NCI-H2081 (cell line): ENCODE measurements around the gene H2AZ1.
"Not testable (repeated sequence)": the region's sequence is repeated elsewhere in the genome, so short reads cannot be mapped to it uniquely, and the experiment has no call there.

Source experiments
- DNase-seq, 2 experiments: peaks; one replicate each; lab custom pipeline; 2025; lab: John Stamatoyannopoulos, UW

H2AZ1 gene

DNA sequence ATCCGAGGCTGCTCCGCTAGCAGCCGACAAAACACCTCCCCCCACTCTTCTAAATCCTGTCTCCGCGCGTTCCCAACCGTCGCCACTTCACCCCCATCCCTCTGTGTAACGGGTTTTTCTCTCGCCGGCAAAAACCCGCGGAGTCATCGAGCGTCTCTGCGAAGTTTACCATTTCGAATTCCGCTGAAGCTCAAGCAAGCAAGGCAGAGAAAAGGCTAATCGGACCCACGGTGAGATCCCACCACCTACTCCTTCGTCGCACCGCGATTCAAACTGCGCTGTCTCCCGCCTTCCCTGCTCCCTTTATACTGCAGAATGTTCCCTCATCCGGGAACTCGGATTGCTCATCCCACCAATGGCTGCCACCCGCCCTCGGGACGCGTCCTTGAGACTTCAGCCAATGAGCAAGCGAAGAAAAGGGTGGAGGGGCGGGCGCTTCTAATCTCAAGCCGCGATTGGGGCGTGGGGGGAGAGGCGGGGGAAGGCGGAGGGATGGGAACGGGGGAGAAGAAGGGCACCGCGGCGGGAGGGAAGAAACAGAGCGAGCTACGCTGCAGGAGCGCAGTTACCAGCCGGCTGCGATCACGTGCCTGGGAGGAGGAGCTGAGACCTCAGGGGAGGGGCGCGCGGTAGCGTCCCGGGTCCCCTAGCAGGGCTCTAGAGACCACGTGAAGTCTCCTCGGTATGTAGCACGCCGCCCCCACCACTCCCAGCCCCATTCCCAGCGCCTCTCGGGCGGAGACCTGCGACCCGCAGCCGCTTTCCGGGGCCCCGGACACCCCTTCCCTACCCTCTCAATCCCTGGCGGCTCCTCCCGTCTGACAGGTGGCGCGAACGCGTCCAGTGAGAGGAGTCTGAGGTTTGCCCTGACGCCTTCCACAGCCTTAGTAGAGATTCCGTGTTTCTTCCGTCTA, at the start of gene H2AZ1:
TSS of gene H2AZ1 (minus strand) at position 277 of the 914 bp plus-strand sequence. CDS start at position 172, 105 bp downstream.
- peak; percentile 95 to 97 for DNase-seq

DNA sequence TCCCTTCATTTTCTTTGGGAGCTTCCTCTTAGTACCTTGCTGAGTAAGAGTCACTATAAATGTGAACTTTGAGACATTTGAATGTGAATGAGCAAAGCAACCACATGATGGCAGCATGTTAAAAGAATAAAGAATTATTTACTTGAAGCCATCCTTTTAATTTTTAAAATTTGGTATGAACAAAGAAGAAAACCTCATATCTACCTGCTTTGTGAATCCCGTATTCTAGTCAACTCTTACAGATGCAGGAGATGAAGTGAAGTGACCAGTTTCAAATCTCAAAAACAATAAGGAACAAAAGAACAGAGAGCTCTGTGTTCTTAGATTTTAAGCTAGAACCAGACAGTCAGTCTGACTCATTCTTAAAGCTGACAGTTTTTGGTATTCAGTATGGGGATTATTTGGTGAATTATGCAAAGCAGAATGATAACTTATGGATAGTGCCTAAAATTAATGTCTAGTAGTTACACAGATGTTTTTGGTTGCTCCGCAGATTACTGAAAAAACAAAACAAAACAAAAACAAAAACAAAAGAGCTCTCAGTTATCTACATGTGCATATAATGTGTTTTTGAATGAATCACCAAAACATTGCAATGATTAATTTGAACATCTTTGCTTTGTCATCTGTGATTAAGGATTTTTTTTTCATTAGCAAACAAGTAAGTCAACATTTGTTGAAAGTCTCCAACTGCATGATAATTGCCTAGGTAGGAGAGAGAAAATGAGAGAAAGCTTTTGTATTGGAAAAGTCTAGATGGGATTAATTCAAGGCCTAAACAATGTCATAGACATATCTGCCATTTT, 48.2 kb upstream of the H2AZ1 start:
- DNase-seq, result peak; percentile 15 to 29

DNA sequence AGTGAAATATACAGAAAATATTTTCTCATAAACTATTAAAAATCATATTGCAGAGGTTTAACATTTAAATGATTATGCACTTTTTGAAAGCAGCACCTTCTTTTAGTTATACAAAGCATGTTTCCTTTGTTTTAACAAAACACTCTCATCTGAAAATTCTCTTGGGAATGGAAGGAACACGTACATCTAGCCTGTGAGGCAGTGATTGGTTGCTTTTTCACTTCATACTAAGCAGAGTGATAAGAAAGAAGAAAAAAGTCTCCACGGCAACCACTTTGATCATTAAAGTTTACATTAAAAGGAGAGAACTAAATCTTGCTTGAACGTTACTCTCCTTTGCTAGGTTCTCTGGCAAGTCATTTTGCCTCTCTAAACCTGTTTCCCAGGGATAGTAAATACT, 41.7 kb upstream of the H2AZ1 start:
- DNase-seq, result no peak

DNA sequence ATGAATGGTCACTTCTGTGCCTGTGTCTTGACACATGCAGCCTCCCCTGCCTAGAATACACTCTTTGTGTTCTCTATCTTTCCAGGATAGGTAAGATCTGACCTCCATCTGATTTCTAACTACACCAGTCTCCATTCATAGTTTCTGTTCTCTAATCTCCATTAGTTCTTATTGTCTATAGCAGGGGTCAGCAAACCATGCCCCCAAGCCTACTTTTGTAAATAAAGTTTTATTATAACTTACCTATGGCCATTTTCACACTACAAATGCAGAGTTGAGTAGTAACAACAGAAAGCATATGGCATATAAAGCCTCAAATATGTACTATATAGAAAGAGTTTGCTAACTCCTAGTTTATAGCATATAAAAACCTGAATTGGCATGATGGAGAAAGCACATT, 37.6 kb upstream of the H2AZ1 start:
- DNase-seq, result no peak

DNA sequence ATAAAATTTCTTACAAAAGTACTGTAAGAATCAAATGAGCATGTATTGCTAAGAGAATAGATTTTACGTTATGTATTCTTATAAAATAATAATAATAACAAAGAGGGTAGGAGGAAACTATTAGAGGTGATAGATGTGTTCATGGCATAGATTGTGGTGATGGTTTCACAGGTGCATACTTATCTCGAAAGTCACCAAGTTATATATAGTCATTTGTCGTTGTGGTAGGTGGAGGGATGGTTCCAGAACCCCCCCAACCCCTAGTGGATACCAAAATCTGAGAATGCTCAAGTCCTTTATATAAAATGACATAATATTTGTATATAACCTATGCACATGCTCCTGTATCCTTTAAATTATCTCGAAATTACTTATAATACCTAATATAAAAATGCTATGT, 36.7 kb upstream of the H2AZ1 start:
- DNase-seq, result no peak

DNA sequence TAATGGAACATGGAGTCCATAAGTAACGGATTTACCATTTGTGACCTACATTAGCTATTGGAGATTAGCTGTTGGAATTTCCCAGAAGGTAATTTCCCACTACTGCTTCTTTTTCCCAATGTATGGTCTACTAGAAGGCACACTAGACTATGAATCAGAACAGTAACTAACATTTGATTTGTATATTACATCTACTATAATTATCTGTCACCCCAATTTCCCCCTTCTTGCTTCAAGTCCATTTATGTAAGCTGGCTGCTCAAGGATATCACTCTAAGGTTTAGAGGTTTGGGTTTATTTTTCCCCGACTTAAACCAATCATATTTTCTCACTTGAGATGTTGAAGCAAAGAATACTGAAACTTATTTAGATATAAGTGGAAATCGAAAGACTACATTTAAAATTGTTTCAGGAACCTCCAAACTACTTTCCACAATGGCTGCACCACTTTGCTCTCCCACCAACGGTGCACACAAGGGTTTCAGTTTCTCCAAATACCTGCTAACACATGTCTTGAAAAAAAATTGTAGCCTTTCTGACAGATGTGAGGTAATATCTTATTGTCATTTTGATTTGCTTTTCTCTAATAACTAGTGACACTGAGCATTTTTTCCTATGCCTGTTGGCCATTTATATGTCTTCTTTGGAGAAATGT, 33.3 kb upstream of the H2AZ1 start:
- no peak for DNase-seq

DNA sequence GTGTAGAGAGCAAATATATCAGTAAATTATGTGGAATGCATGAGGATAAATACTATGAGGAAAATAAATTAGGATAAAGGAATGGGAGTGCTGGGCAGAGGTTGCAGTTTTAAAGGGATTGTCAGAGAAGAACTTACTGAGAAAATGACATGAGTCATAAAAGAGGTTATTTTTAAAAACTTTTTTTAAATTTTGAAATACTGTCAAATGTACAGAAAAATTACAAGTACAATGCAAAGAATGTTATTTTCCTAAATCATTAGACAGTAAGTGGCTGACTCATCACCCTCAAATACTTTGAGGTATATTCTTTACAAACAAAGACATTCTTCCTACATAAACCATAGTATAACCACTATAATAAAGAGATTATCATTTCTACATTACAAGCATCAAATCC, 29.8 kb upstream of the H2AZ1 start:
- DNase-seq, result no peak

DNA sequence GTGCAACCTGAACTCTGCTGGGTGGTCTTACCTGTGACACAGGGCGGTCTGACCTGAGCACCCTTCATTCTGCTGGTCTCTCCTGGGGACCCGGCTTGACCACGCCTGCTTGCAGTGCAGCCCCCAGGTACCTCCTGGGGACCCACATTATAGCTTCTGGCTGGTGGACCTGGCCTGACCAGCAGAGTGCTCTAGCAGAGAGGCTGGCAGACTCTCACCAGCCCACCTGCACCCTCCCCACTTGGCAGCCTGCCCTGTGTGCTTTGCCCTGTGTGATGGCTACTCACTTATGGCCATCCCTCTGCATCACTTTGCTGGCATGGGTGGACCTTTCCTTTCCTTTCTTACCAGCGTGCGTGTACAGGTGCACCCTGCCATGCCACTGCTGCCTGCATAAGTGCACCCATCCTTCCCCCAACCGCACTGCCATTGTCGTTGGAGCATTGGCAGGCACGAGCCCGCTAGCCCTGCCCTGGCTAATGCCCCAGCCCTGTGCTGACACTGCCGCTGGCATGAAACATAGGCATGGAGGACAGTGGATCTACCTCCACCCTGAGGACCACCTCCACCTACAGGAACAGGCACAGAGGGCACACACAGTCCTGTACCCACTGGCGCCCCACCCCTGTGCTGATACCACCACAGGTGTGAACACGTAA, 21.5 kb upstream of the H2AZ1 start:
- no peak for DNase-seq

DNA sequence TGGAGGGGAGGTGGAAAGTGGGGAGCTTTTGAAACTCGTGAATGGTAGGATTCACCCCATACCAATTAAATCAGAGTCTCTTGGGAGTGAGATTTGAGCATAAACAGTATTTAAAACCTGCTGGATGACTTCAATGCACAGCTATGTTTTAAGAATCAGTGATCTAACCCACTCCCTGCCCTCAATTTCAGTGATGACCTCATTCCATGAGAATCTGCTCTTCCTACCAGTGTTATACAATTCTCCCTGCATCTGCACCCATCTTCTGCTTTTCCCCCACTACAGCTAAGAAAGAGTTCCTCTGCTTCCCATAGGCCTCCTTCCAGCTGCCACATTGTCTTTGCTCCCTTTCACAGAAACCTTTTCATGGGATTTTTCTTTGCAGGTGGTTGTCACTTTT, 18.3 kb upstream of the H2AZ1 start:
- DNase-seq, result no peak

DNA sequence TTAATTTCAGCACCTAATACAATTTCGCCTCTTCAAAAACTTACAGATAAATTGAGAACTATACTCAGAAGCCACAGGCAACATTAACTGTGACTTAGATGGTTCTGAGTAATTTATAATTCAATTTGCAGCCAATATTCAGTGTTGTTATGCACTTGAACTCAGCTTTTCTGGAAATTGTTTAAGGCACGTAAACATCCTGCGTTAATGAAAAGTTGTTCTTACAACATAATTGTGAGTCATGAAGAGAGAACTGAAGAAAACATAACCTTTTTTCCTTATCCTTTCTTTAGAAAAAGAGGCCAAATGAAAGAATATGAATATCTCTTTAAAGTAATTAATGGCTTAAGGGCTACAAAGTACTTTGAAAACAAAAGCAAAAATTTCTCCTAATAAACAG, 16.6 kb upstream of the H2AZ1 start:
- no peak for DNase-seq

DNA sequence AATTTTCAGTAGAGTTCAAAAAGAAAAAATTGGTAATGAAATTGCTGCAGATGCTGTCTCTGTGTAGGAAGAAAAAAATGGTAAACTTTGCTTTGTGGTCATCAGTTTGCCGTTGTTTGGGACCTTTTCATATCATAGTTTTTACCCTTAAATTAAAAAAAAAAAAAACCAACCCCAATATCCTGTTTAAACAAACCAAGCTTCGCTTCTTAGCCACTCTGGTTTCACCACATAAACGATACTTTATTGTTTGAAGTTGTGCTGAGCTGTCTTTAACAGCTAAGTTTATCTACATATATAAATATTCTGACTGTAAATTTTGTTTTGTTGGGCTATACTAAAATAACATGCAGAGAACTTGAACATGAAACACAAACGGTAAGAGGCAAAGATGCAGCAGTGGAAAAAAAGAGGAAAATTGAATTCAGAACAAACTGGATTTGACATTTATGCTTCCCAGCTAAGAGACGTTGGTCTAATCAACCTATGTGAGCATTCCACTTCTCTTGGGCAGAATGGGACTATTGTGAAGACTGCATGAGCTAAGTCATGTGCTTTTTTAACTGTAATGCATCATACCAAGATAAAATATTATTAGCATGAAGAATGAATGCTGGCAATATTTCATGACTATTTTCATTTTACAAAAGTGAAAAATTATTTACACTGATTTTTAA, 15.7 kb upstream of the H2AZ1 start:
- no peak for DNase-seq

DNA sequence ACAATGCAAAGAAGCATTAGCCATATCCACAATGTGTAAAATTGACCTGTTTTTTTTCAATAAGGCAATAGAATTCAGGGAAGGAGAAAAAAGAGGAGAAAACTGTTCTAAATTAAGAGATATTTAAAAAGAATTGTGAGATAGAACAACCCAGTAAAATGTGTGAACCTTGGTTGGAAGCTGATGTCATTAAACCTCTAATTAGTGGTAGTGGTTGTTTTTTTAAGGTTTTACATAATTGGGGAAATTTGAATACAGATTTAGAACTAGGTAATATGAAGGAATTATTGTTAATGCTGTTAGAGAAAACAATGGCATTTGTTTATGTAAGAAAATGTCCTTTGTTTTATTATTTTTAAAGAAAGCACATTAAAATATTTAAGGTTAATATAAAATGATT, 15.1 kb upstream of the H2AZ1 start:
- DNase-seq, result no peak

DNA sequence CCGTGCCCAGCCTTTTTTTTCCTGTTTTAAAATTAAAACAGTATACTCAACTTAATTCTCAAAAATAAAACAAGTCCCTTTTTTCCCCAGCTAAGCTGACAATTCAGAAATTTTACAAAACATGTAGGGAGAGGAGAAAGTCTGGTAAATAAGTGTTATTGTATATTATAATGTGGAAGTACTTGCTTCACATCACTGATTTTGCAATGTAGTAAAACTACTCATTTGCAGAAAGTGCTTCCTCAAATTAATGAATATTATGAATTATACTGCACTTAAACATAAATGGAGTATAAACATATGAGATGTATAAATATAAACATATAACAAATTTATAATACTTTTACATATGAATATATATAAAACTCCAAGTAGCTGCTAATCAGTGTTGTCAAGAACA, 11.6 kb upstream of the H2AZ1 start:
- DNase-seq, result no peak

DNA sequence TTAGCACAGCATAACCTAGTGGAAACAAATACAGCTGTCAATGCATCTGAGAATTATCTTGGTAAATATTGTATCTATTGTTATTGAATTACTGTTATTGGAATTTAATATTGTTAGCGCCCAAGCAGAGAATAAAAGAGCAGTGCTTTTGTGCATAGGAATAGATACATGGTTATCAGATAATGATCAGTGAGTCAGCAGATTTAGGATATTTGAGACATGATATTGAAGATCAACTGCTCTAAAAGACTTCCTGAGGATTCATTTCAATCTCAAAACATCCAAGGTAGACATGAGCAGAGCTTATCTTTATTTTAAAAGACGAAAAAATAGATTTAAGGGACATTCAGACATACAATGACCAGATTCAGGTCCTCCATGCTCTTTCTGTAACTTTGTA, 10.6 kb upstream of the H2AZ1 start:
- no peak for DNase-seq

DNA sequence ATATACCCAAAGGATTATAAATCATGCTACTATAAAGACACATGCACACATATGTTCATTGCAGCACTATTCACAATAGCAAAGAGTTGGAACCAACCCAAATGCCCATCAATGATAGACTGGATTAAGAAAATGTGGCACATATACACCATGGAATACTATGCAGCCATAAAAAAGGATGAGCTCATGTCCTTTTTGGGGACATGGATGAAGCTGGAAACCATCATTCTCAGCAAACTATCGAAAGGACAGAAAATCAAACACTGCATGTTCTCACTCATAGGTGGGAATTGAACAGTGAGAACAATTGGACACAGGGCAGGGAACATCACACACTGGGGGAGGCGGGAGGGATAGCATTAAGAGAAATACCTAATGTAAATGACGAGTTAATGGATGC, 8.1 kb upstream of the H2AZ1 start:
- not testable (repeated sequence) for DNase-seq

DNA sequence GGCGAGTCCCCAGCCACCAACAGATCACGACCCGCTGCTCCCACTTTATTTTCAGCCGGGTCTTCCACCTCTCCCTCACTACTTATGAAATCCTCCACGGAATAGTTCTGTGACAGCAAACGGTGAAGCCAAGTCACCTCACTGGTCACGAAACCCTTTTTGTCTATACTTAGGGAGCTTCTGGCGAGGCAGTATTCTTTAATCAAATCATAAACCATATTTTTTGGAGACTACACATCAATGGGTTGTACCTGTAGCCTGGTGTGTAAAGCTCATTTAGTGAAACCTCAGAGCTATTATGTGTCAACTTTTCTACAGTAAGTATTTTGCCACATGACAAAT, 809 bp upstream of the H2AZ1 start:
- DNase-seq, result no peak

DNA sequence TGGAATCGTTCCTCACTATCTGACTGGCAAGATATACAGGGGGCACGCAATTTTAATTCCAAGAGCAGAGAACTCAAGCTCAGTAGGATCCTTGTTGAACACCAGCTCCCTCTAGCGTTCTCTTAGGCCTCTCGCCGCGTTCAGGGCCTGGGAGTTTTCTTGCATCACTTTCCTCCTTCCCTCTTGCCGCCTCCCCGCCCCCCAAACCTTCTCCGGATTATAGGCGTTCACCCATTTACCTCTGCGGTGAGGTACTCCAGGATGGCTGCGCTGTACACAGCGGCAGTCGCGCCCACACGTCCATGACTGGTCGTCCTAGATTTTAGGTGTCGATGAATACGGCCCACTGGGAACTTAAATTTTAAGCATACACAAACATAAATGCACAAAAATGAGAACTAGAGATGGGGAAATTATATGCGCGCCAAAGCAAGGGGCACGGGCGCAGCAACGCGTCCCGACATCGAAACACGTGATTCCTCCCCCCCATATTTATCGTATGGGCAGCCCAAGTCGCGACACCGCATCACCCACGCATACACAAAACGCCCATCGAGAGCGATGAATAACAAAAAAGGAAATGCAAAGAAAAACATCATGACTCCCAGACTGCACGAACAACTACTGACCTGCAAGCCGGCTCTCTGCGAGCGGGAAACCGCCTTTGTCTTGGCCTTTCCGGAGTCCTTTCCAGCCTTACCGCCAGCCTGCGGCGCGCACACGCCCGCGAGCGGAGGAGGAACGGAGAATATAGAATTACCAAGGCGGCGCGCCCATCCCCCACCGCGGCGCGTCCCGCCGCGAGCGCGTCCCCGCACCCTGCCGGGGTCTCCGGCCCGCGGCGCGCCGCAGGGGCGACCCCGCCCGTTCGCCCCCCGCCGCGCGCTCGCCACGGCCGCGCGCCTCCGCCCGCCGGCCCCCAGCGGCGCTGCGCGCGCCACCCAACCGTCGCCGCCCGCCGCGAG, 759 bp downstream of the H2AZ1 start:
- peak; percentile 87 to 89 for DNase-seq

DNA sequence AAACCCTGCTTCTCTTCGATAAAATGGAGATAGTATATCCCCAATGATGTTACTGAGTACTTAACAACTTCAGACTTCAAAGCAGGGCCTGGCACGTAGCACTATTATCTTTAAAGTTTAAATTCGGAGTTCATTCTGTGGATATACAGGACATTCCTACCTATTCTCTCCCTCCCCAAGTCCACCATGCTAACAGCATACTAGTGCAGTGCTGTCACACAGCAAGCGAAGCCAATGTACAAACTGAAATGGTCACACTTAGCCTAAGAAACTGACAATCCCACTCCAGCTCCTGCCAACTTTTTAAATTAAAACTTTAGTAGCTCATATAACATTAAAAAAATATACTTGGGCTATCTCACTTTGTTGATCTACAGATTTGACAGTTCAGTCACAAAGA, 2.5 kb downstream of the H2AZ1 start:
- DNase-seq, result no peak

DNA sequence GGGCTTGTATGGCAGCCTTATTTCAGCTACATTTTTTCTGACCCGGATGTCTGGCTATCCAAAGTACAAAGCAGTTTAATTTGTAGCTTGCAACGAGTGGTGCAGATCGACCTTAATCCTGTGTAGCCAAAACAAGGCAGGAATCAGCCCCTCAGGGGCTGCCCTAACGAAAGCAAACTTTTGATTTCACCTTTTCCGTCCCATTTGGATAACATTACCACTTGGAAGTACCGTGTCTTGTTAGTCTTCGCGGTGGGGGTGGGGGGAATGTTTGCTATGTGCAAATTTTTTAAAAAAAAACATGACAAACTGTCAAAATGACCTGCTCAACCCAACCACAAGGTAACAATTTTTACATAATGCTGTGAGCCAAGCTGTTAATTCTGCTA, 2.9 kb downstream of the H2AZ1 start:
- no peak for DNase-seq

DNA sequence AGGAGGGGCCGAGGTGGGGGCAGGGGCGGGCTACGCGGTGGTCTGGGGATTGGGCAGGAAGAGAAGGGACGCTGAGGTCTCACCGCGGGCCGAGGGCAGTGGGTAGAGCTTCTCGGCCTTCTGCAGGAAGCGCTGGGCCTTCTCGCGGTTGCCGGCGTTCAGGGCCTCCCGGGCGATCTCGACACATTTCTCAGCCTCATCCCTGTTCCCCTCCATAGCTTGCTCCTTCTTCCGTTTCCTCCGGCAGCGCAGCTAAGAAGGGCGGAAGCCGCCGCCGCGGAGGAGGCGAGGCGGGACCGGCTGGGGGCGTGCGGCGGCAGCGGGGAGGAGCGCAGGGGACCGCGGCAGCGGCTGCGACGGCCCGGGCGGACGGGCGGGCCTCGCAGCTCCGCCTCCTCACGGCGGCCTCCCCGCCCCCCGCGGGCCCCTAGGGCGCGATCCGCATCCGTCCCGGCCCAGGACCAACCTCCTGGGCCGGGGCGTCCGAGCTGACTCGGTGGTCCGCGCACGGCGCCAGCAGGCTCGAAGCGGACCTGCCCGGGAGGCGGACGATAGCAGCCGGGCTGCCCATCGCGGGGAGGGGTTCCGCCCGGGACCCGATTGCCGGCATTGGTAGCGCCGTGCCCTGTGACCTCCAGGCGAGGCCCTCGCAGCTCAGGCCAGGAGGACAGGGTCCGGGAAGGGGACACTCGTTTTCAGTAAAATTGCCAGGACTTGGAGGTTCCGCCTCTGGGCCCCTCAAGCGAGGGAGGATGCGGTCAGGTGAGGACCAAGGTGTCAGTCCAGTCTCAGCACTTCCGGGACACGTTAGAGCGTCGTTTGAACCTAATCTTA, 3.5 kb downstream of the H2AZ1 start, which contains the start of gene DNAJB14:
TSS of gene DNAJB14 (minus strand) at position 263 of the 834 bp plus-strand sequence. CDS start at position 216, 47 bp downstream.
- peak; percentile 64 to 70 for DNase-seq
